ENCODE results near the gene ABHD5.

Gene ABHD5

DNA sequence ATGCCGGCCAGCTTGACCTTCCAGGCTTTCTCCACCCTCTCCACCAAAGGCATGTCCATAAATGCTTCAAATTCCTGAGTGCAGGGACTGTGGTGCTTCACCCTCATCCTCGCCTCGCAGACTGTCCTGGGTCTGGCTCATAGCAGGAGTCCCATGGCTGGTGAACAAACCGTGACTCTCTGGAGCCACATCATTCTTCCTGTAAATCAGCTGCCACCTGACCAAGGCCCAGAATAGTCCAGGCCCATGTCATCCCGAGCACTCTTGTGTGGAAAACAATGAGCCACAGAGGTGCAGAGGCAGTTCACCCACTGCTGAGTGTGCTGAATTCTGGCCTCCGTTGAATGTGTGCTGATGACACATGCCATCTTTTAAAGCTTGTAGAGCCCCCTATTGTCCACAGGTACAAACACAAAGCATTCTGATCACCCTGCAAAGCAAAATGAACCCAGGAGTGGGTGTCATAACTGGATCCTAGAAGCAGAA, 68.6 kb downstream of the ABHD5 start:
- no peak for DNase-seq

DNA sequence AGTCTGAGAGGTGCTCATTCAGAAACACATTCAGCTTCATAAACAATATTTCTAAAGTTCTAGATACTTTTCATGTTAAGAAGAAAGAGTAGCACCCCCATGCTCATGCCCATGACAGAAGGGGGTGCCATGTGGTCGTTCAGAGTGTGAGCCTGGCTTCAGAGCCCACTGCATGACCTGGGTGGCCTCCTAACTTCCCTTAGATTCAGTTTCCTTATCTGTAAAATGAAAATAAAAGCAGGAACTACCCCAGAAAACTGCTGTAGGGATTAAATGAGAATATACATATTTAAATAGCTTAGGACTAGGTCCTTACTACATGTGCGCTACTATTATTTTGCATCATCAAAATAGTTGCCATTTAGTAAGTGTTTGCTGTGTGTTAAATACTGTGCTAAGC, 69.2 kb downstream of the ABHD5 start:
- no peak for DNase-seq

DNA sequence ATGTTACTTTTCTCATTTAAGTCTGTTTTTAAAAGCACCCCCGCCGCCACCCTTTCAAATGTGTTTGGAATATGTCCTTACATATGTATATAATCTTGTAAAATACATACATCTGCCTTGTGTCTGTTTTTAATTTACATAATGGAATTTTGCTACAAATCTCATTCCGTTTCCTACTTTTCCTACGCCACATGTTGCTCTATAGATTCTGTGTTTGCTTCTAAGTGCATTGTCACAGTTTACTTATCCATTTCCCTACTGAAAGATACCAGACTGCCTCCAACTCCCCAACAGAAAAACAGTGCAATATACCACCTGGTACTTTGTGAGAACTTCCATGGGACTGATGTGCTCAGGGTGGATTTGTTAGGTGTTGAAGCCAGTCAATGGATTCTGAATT, 70.2 kb downstream of the ABHD5 start:
- DNase-seq, result no peak

DNA sequence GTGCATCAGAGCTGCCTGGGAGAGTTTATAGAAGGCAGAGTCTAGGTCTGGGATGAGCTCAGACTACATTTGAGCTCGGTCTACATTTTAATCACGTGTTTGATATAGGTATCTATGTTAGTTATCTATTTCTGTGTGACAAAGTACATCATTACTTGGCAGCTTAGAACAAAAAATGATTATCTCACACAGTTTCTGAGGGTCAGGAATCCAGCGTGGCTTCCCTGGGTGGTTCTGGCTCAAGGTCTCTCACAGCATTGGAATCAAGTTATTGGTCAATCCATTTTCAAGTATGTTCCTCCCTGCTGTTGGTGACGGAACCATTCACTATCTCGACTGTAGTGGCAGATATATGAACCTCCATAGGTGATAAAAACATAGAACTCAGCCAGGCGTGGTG, 71.7 kb downstream of the ABHD5 start:
- no peak for DNase-seq

DNA sequence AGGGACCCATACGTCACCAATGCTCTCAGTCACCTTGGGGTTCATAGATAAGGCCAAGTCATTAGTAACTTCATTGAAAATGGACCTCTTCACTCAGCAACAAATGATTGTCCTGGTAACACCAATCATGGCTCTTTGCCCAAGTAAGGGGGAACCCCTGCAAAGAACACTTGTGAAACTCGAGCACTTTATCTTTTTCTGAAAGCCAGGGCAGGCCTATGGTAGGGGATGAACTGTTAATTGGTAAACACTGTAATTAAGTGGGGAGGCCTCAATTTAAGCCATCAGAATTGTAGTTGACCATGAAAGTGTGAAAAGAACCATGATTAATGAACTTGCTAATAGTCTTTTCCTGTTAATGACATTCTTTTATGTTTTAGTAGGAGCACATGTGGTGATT, 73.3 kb downstream of the ABHD5 start:
- DNase-seq, result no peak

DNA sequence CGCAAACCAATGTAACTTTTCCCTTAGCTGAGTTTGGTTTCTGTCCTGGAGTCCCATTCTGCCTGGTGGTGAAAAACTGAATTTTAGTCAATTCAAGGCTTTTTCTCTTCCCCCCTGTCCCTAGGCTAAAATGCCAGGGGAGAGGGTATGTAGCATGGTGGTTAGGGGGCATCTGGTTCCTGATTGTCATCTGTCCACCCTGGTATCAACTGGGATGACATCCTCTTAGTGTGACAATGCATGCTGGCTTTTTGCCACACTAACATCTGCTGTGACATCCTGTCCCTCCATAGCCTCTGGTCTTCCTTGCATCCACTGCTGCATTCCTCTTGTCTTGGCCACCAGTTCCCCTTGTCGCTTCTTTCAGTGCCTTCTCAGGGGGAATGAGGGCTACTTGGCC, 73.7 kb downstream of the ABHD5 start:
- no peak for DNase-seq

DNA sequence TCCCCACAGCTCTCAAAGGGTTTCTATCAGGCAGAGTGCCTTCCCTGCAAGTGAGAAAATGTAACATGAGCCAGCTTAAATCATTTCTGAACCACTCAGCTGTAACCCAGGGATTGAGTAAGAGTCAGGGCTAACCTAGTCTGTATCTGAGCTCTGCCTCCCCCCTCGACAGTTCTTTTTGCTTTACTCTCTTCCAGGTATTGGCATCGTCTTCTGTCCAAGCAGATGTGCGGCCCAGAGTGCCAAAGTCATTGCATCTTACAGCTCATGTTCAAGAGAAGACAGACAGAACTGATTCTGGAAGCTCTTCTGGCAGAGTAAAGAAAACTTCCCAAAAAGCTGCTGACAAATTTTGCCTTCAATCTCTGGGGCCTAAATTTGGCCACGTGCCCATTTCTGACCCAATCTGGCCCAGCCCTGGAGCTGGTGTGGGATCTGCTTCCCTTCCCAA, 74.8 kb downstream of the ABHD5 start:
- no peak for DNase-seq

DNA sequence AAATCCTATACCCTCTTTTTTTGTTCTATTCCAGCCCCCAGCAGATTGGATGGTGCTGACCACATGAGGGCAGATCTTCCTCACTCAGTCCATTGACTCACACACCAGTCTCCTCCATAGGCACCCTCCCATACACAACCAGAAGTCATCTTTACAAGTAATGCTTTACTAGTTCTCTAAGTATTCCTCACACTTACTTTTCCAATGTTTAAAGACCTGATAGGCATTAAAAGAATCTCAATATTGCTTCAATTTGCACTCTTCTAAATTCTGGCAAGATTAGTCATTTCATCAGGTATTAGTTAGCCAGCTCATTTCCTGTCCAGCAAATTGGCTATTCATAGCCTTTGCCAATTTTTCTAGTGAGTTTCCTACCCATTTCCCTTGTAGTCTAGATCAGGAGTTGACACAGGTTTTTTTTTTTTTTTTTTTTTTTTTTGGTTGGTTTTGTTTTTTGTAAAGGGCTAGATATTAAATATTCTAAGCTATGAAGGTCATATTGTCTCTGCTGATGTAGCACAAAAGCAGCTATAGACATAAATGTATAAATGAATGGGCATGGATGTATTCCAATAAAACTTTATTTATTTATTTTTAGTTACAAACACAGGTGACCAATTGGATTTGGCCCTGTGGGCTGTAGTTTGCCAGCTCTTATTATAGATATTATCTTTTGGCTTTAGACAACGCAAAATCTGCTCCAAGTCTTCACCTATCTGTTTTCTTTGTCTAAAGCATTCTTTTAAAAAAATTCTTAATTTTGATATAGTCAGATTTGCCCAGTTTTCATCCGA, 76.1 kb downstream of the ABHD5 start:
- no peak for DNase-seq

DNA sequence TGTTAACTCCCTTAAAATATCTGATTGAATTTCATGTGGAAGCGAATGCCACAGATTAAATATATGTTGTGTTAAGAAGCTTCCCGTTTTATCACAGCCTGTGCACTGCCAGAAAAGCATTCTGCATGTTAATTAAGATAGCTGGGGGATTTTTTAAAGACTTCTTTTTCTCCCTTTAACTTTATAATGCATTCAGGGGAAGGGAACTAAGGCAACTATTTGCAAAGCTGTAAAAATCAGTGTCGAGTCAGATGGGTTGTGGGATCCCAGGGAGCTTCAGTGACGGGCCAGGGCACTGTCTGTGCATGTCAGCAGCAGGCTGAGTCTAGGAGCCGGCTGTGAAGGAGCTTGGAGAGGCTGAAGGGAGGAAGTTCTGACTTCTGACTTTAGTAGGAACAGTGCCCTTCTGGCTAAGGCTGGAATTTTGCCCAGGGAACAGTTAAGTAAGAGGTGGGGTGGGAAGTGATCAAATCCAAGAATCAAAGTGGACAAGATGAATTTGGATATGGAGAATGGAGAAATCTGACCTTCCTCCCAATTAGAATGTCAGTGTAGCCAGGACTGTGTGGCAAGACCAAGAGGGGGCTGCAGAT, 77.7 kb downstream of the ABHD5 start:
- no peak for DNase-seq

DNA sequence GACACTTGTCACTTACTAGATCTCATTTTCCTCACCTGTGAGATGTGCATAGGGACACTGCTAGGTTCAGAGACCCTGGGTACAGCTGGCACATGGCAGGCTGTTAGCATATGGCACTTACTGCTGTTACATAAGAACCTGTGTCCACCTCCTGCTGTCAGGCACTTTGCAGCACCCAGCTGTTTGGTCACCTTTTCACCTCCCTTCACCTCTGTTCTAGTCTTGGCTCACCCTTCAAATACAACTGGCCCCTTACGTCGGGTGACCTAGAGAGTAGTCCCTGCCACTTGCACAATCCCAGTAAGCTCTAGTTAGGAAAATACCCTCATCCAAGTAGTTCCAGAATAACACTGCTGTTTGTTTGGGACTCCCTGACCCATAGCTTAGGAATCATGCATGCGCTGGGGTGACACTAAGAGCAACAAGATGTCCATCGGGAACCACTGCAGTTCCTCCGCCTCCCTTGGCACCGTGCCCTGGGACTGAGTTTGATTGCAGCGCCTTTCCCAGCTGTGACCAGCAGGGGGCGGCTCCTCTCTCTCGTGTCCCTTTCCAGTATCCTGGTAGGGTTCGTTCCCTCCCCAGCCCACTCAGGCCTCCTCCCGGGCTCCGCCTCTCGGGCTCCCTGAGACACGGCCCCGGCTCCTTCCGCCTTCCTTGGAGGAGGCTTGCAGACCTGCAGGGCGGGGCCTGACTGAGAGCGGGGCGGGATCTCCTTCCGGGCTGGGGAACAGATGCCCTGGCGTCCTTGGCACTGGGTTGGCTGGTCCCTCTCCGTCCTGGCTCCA, 78.6 kb downstream of the ABHD5 start:
- DNase-seq, result peak; percentile 79 to 83

DNA sequence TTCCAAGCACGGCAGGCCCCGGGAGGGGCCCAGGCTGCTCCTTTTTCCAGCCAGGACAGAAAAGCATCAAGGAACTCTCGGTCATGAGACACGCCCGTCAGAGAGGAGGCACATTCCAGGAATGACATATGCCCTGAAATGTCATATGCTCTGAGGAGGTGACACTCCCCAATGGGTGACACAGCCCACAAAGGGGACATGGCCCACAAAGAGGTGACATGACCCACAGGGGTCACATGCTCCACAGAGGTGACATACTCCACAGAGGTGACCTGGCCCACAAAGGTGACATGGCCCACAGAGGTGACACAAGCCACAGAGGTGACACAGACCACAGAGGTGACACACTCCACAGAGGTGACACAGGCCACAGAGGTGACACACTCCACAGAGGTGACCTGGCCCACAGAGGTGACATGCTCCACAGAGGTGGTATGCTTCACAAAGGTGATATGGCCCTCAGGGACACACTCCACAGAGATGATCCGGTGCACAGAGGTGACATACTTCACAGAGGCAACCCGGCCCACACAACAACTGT, 79.2 kb downstream of the ABHD5 start:
- DNase-seq, result no peak

DNA sequence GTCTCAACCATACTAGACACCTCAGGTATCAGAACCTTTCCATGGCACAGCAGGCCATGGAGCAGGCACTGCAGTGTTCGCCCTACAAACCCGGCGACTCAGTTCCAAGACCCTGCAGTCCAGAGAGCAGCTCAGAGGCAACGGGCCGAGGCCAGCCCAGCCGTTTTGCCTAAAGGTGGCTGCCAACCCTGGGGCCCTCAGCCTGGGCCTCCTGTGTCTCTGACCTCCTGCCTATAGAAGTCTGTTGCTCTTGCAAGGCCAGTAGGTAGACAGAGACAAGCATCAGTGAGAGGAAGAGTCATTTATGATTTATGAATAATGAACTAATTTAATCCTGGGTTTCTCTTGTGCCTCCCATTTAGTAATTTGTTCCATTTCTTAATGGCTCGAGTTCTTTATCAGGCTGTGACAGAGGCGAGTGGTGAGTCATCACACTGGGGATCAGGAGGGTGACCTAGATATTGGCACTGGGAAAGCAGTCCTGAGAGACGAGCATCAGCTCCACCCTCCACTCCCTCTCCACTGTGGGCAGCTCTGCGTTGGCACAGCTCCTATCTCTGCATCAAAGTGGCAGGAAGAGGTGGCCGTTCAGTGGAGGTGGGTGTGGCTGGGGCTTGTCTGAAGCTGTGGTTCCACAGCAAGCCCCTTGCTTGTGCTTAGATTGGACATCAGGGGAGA, 79.8 kb downstream of the ABHD5 start:
- no peak for DNase-seq

DNA sequence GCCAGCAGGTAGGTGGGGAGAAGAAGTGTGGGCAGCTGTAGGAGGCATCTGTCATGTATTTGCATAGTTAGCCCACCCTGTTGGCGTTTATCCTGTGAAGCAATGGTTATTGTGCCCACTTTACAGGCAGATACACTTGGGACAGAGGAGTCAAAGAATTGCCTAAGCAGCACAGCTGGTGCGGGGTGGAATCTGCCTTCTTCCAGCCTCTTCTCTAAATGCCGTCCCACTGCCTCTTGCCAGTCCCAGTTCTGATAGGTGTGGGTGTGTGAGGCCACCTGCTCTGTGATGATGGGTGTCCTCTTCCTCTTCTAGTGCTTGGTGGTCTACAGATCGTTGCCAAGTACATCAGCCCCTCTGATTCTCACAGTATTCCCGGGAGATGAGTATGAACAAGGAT, 80.9 kb downstream of the ABHD5 start:
- no peak for DNase-seq

DNA sequence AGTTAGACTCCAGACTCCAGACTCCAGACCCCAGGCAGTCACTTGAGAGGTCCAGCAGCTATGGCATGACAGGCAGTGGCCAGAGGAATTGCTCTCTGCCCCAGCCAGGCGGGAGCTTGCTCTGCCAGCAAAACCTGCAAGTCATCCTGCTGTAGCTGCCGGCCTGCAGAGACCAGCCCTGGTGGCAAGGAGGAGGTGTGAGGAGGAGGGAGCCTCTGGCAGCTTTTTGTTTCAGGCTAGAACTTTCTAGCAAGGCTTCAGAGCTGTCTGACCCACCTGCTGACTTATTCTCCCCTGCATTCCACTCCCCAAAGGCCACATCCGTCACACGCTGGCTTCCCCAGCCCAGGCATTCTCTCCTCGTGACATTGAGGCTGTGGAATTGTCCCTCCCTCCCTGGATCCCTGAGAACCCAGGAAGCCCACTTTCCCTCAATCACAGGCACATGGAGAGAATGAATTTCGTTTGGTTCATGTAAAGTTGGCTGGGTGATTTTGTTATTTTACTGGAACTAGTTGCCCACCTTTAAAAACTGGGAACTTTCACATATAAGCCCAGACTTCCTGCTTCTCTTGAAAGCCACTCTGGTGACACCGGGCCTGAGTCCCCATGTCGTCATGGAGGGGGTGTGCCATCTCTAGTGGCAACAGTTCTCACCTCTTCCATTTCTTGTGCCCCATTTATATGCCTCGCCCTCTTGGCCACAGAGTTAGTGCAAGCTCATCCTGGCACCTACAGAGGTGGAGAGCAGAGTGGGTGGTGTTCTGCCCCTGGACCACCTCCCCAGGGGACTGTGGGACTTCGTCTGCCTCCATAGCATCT, 82.7 kb downstream of the ABHD5 start:
- DNase-seq, result no peak

DNA sequence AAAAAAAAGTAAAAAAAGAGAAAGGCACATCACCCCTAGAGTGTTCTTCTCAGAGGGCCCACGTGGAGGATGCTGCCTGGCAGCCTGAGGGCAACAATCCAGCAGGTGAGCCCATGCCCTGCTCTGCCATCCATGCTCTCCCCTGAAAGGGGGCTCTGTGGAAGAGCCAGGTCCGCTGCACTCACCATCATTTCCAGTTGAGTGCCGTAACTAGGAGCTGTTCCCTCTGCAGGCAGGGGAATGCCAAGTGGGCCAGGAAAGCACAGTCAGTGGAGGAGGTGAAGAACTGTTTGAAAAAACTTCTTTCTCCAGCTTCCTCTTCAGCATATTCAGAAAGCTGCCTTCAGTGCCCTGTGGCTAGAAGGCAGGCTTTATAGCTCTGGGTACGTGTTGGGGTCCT, 84.1 kb downstream of the ABHD5 start:
- DNase-seq, result no peak

DNA sequence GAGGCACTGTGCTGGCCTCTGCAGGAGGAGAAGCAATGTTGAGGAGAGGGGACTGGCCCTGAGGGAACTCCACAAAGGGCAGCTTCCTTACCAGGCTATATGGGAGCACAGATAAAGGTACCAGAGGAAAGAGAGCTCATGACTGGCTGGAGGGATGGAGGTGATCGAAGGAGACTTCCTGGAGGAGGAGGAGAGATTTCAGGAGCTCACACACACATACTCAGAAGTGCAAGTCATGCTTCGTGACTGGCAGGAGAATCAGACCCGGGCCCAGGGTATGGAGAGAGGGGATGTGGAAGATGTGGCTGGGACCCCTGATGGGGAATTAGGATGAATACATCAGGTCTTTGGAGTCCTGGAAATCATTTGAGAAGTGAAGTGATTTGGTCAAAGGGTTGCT, 85.4 kb downstream of the ABHD5 start:
- DNase-seq, result no peak

DNA sequence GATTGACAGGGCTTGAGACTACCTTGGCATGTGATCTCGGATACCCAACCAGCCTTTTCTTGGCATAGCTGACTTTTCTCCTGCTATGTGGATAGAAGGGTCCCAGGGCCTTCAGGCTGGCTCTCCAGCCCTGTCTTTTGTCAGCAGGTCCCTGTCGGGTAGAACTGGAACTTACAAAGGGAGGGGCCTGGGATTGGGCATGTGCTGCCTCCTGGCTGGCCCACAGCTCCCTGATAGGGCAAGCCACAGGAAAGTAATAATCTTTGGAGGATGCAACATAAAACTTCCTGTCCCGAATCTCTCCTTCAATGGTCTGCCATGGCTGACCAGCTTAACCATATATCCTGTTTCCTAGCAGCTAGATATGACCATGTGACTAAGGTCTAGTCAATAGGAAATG, 89.1 kb downstream of the ABHD5 start:
- DNase-seq, result no peak

DNA sequence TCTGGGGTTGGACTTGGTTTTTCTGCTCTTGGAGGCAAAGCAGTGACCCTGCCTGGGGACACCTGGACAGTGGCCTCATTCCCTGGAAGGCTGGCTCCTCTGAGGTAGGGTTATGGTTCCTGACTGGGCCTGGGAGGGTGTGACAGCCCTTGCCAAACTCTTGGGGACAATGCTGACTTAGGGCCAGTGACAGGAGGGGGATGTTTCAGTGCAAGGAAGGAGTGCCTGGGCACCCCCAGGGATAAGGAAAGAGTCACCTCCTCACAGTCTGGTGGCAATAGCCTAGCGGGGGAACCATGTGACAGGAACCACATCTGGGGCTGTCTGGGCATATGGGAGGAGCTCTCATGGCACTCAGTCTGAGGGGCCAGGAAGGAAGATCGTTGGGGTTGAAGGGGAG, 91.8 kb downstream of the ABHD5 start:
- DNase-seq, result no peak

All from Kasumi-1 (cell line).